Activated CD8-positive, alpha-beta T cell treated with anti-CD3 and anti-CD28 coated beads for 36 hours (primary cell): ENCODE results near the gene SERPINF2. TPM values are rescaled to one million over a fixed set of nuclear protein-coding genes. Genes with fewer than 3 reads are reported as not detected.
"Not testable (repeated sequence)": the region's sequence is repeated elsewhere in the genome, so short reads cannot be mapped to it uniquely, and the experiment has no call there.

Experiments used
- ATAC-seq: fragments of 200-7000 bp; cut with Tn5 transposase; one replicate; pipeline ENCODE4 v1.10.0; 2021; ENCODE audit warnings: mild to moderate bottlenecking, moderate library complexity
- CTCF ChIA-PET: fragments of 350-600 bp; sonication (Branson Sonifier 250); formaldehyde crosslinking; loops from one replicate; lab custom pipeline; 2021; ENCODE audit warnings: antibody characterized with exemption; lab: Charles Lee
- POLR2A ChIA-PET: fragments of 350-600 bp; sonication (Branson Sonifier 250); formaldehyde crosslinking; loops from one replicate; lab custom pipeline; 2021; ENCODE audit warnings: antibody characterized with exemption; lab: Charles Lee
- DNase-seq: peaks from one replicate; pipeline ENCODE4 v3.0.0-alpha.2; 2020
- H3K27ac Mint-ChIP-seq: one replicate; pipeline ENCODE4 v1.8.0; 2021; ENCODE audit warnings: mild to moderate bottlenecking, mixed read lengths
- H3K27me3 Mint-ChIP-seq: one replicate; pipeline ENCODE4 v1.8.0; 2021; ENCODE audit warnings: mixed read lengths
- H3K36me3 Mint-ChIP-seq: one replicate; pipeline ENCODE4 v1.8.0; 2021; ENCODE audit warnings: low read depth, mixed read lengths
- H3K4me1 Mint-ChIP-seq: one replicate; pipeline ENCODE4 v1.8.0; 2021; ENCODE audit warnings: low read depth, mixed read lengths
- H3K4me3 Mint-ChIP-seq: one replicate; pipeline ENCODE4 v1.8.0; 2021; ENCODE audit warnings: mild to moderate bottlenecking, moderate library complexity, mixed read lengths
- H3K9me3 Mint-ChIP-seq: one replicate; pipeline ENCODE4 v1.8.0; 2021; ENCODE audit warnings: mixed read lengths
- intact Hi-C: fragments of 100-400 bp; cut with micrococcal nuclease; formaldehyde crosslinking; loops from one replicate; pipeline ENCODE4 v1.10.0; 2022
- total RNA-seq, 2 experiments: library from RNA; stranded (reverse); gene quantifications; one replicate each; pipeline ENCODE4 v1.2.3, GENCODE V29; 2021
- TF ChIP-seq, protein P1 (sequence below): fragments of 200-600 bp; IDR thresholded peaks from one replicate; pipeline ENCODE4 v1.8.0; 2022; ENCODE audit warnings: antibody characterized with exemption, mild to moderate bottlenecking

The SERPINF2 gene
- total RNA-seq, 2 experiments from 2014 or later: 0.11 to 0.18 TPM

DNA sequence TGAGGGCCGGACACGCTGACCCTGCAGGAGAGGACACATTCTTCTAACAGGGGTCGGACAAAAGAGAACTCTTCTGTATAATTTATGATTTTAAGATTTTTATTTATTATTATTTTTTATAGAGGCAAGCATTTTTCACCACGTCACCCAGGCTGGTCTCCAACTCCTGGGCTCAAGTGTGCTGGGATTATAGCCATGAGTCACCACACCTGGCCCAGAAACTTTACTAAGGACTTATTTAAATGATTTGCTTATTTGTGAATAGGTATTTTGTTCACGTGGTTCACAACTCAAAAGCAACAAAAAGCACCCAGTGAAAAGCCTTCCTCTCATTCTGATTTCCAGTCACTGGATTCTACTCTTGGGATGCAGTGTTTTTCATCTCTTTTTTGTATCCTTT is 16.9 kb downstream of the SERPINF2 start:
- no peaks in the 10 kb centered on the region for H3K27me3 Mint-ChIP-seq
- DNase-seq: no peak
- no peak overlapping the region for H3K4me3 Mint-ChIP-seq
- H3K27ac Mint-ChIP-seq: no peak overlapping the region
- CTCF ChIA-PET: no interaction called here
- TF ChIP-seq, protein P1, sequence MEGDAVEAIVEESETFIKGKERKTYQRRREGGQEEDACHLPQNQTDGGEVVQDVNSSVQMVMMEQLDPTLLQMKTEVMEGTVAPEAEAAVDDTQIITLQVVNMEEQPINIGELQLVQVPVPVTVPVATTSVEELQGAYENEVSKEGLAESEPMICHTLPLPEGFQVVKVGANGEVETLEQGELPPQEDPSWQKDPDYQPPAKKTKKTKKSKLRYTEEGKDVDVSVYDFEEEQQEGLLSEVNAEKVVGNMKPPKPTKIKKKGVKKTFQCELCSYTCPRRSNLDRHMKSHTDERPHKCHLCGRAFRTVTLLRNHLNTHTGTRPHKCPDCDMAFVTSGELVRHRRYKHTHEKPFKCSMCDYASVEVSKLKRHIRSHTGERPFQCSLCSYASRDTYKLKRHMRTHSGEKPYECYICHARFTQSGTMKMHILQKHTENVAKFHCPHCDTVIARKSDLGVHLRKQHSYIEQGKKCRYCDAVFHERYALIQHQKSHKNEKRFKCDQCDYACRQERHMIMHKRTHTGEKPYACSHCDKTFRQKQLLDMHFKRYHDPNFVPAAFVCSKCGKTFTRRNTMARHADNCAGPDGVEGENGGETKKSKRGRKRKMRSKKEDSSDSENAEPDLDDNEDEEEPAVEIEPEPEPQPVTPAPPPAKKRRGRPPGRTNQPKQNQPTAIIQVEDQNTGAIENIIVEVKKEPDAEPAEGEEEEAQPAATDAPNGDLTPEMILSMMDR: no peak
- H3K4me1 Mint-ChIP-seq: peaks cover 31% of the 10 kb centered on the region
- POLR2A ChIA-PET: no interaction called here
- peaks cover 2% of the 10 kb centered on the region for H3K36me3 Mint-ChIP-seq
- intact Hi-C loops: no loop called here
- no peak for ATAC-seq
- H3K9me3 Mint-ChIP-seq: no peaks in the 10 kb centered on the region

DNA sequence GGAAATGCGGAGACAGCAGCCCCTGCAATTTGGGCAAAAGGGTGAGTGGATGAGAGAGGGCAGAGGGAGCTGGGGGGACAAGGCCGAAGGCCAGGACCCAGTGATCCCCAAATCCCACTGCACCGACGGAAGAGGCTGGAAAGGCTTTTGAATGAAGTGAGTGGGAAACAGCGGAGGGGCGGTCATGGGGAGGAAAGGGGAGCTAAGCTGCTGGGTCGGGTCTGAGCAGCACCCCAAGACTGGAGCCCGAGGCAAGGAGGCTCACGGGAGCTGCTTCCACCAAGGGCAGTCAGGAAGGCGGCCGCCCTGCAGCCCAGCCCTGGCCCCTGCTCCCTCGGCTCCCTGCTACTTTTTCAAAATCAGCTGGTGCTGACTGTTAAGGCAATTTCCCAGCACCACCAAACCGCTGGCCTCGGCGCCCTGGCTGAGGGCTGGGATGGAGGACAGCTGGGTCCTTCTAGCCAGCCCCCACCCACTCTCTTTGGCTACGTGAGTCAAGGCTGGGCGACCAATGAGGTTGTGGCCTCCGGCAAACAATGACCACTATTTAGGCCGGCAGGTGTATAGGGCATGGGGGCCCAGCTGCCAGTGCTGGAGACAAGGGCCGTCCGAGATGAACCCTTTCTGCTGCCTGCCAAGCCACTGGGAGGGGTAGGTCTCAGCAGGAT is 19.7 kb downstream of the SERPINF2 start:
- peaks cover 3% of the 10 kb centered on the region for H3K36me3 Mint-ChIP-seq
- ATAC-seq (no peak), DNase-seq (no peak)
- H3K4me1 Mint-ChIP-seq: peaks cover 32% of the 10 kb centered on the region
- TF ChIP-seq, protein P1: no peak
- ChIA-PET CTCF (interaction anchor here (0.7 to 1.8 kb wide), 4 partner anchors 41 to 118 kb away, joined by 3 to 8 read pairs (median 5); partner anchors contain the start of gene RILP), POLR2A (interaction anchor here (0.5 to 3.3 kb wide), 6 partner anchors 14 to 501 kb away, joined by 3 to 8 read pairs (median 4); no protein-coding TSS in a partner anchor)
- H3K27ac Mint-ChIP-seq: peak overlapping the region; percentile 82
- no peaks in the 10 kb centered on the region for H3K27me3 Mint-ChIP-seq
- H3K9me3 Mint-ChIP-seq: no peaks in the 10 kb centered on the region
- no peak overlapping the region for H3K4me3 Mint-ChIP-seq
- intact Hi-C loops: no loop called here

DNA sequence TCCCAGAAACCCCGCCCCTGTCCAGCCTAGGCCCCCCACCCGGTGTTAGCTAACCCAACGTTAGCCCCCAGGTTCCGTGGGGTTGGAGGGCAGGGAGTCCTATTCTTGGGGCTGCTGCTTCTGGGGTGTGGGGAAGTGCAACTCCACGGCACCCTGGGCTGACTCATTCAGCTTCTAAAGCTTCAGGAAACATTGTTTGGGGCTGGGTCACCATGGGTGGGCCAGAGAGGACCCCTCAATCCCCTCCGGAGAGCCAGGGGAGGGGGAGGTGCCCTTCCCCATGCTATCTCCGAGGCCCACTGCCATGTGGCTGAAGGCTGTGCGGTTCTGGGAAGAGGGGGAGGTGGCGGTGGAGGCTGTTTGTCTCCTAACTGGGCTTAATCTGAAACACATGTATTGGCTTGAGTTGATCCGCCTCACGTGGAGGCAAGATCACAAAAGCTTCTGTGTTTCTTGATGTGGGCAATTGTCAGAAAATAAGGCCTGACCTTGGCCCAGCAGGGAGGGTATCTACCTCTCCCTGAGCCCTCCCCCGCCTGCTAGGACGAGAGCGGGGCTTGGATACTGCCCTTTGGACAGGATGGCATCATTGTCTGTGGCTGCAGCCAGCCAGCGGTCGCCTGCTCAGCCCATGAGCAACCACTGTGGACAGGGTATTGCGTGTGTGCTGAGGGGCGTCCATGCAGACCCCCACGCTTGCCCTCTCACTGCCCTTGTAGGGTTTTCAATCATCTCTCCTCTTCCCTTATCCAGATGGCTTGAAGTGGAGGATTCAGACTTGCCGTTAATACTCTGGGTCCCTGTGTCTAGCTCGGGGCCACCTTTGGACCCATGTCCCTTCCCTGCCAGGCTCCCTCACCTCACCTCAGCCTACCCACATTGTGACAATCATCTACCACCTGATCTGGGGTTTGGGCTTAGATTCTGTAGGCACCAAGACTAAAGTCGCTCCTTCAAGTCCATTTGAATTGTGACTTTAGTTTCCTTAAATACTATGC is 20.5 kb downstream of the SERPINF2 start:
- H3K27ac Mint-ChIP-seq: peak overlapping the region; percentile 82
- ATAC-seq: no peak
- DNase-seq: peak; percentile 25
- intact Hi-C loops: no loop called here
- ChIA-PET CTCF (interaction anchor here (0.7 to 1.8 kb wide), 4 partner anchors 31 to 119 kb away, joined by 3 to 8 read pairs (median 4); partner anchors contain the start of gene RILP), POLR2A (interaction anchor here (1.2 to 3.3 kb wide), 4 partner anchors 13 to 50 kb away, joined by 3 to 8 read pairs (median 4); no protein-coding TSS in a partner anchor)
- H3K27me3 Mint-ChIP-seq: no peaks in the 10 kb centered on the region
- peaks cover 37% of the 10 kb centered on the region for H3K4me1 Mint-ChIP-seq
- peaks cover 3% of the 10 kb centered on the region for H3K36me3 Mint-ChIP-seq
- TF ChIP-seq, protein P1: no peak
- no peak overlapping the region for H3K4me3 Mint-ChIP-seq
- no peaks in the 10 kb centered on the region for H3K9me3 Mint-ChIP-seq

DNA sequence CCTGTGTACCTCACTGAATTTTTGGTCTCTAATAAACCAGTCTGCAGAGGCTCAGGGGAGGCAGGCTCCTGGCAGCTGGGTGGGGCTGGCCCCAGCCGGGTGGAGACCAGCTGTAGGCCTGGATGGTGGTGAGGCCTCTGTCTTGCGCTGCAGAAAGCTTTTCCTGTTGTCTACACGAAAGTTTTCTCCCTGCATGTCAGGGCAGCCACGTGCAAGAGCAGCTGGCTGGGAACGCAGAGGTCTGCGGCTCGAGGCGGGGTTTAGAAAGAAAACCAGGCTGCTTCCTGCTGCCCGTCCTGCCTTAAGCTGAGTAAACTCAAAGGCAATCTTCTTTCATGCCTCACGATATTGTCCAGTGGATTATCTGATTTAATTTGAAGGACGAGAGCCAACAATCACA is 21.6 kb downstream of the SERPINF2 start:
- H3K9me3 Mint-ChIP-seq: no peaks in the 10 kb centered on the region
- TF ChIP-seq, protein P1: no peak
- H3K4me1 Mint-ChIP-seq: peaks cover 40% of the 10 kb centered on the region
- CTCF ChIA-PET: interaction anchor here (1.0 to 1.8 kb wide), 3 partner anchors 9 to 43 kb away, joined by 4 to 8 read pairs (median 5); no protein-coding TSS in a partner anchor
- DNase-seq: peak; percentile 71
- ATAC-seq: peak; percentile 81
- H3K4me3 Mint-ChIP-seq: peak overlapping the region; percentile 9
- peak overlapping the region; percentile 82 for H3K27ac Mint-ChIP-seq
- H3K36me3 Mint-ChIP-seq: peaks cover 3% of the 10 kb centered on the region
- intact Hi-C loops: no loop called here
- POLR2A ChIA-PET: interaction anchor here (3.3 kb wide), 1 partner anchor 32 kb away, joined by 8 read pairs; no protein-coding TSS in a partner anchor
- no peaks in the 10 kb centered on the region for H3K27me3 Mint-ChIP-seq

DNA sequence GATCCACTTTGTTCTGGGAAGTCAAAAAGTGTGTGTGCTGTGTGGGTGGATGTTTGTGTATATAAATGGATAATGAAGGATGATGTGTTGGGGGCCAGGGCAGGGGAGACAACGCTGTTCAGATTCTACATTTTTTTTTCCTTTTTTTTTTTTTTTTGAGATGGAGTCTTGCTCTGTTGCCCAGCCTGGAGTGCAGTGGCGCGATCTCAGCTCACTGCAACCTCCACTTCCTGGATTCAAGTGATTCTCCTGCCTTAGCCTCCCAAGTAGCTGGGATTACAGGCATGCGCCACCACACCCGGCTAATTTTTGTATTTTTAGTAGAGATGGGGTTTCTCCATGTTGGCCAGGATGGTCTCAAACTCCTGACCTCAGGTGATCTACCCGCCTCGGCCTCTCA is 22.0 kb downstream of the SERPINF2 start:
- H3K27me3 Mint-ChIP-seq, ATAC-seq, H3K9me3 Mint-ChIP-seq, POLR2A ChIA-PET, intact Hi-C loops, H3K36me3 Mint-ChIP-seq, DNase-seq: not testable (repeated sequence)
- Mint-ChIP-seq H3K4me3 (peak overlapping the region; percentile 9), H3K4me1 (peaks cover 45% of the 10 kb centered on the region), H3K27ac (peak overlapping the region; percentile 82)
- CTCF ChIA-PET: interaction anchor here (1.0 to 1.4 kb wide), 2 partner anchors 8 to 35 kb away, joined by 4 to 5 read pairs; no protein-coding TSS in a partner anchor
